Measurements from ENCODE around the gene OR4F15. TPM values are rescaled to one million over a fixed set of nuclear protein-coding genes. Genes with fewer than 3 reads are reported as not detected.

OR4F15 gene
- total and polyA plus RNA-seq, 2 donors (not counting 3 experiments of a cell fraction or from before 2014, with no cell fraction given): not detected

DNA sequence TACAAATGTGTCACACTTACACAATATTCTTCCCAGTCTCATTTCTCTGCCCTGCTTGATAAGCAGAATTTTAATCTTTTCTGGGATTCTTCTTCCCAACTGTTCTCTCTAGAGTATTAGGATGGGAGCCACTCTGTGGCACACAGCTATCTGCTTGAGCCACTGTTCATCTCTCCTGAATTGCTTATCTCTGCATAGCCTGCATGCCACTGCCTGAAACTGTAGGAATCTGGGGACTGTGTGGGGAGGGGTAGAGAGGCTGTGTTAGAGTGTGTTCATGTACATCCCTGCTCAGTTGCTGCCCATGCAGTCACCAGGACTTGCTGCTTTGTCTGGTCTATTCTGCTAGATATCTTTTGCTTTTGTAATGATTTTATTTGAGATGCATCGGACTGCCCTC is 11.0 kb upstream of the OR4F15 start:
- Histone ChIP-seq H4K20me1 (replicated peaks; ENCODE audit: control insufficient read depth, extremely low read depth, insufficient read depth, low read length) (no peaks in the 10 kb centered on the region), H3K27me3 (ENCODE audit: control insufficient read depth in 2 of 2, insufficient read depth in 2 of 2, low read length in 2 of 2) (no peaks in the 10 kb centered on the region), H3K4me3 (replicated peaks in 1 of 3; ENCODE audit: insufficient read depth in 1 of 3, low read depth in 1 of 3, low read length in 3 of 3) (no peak overlapping the region), H3K4me1 (ENCODE audit: control insufficient read depth, extremely low read depth, insufficient read depth, low read length) (no peaks in the 10 kb centered on the region), H3K4me2 (ENCODE audit: insufficient read depth, low read length) (no peak overlapping the region), H3K27ac (ENCODE audit: insufficient read depth, low read depth, low read length) (no peak overlapping the region), H3K9me3 (replicated peaks; ENCODE audit: control insufficient read depth, insufficient read depth, low read length) (no peaks in the 10 kb centered on the region), H3K79me2 (ENCODE audit: control insufficient read depth, insufficient read depth, low read length) (no peaks in the 10 kb centered on the region), H3K9ac (replicated peaks; ENCODE audit: extremely low read depth, insufficient read depth, low read length) (no peak overlapping the region), H3K9me1 (replicated peaks; ENCODE audit: control insufficient read depth, extremely low read depth, insufficient read depth, low read length) (no peaks in the 10 kb centered on the region), H3K36me3 (ENCODE audit: control insufficient read depth in 2 of 2, extremely low read depth in 1 of 2, insufficient read depth in 2 of 2, low read length in 2 of 2) (no peaks in the 10 kb centered on the region), H2AFZ (ENCODE audit: low read depth, low read length) (no peak overlapping the region)
- FAIRE-seq: no peak
- intact Hi-C loops (cut with micrococcal nuclease): no loop called here
- ChIA-PET CTCF (no interaction called here), POLR2A (no interaction called here)
- BruUV-seq (replicated peaks): no TSS peak
- dilution Hi-C loops (cut with MboI; ENCODE audit: extremely low pct_ligation_motif_present, low sequenced_read_pairs): no loop called here
- no peak for DNase-seq (ENCODE audit: low read depth, low spot score)
- TF ChIP-seq CTCF (IDR thresholded peaks at IDR 0.05; ENCODE audit: extremely low read depth in 1 of 2, insufficient read depth in 1 of 2, low read depth in 1 of 2, low read length in 2 of 2) (no peak), POLR2A (IDR thresholded peaks at IDR 0.05; ENCODE audit: low read depth, low read length) (no peak), GATA2 (IDR thresholded peaks at IDR 0.05; ENCODE audit: insufficient read depth, insufficient read length, low read depth, low read length) (no peak)

DNA sequence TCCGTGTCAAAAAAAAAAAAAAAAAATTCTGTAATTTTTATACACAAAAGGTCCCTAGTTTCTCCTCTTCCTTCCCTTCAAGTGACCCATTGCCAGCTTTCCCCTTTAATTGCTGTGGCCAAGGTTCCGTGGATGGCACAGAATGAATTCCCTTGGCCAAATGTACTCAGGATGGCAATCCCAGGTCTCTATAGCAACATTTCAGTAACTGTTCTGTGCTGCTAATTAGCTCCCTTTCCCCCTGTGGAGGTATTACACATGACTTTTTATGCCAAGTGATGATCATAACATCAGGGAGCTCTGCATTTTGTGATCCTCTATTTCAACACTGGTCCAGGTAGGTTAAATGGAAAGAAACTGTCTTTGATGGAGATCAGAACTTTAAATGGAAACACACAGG is 8.8 kb upstream of the OR4F15 start, which contains the start of gene OR4F6:
OR4F6 (plus strand) TSS at position 301 of the 400 bp plus-strand sequence. CDS start 2,211 bp downstream, outside the sequence.
- ChIA-PET POLR2A (no interaction called here), CTCF (no interaction called here)
- dilution Hi-C loops (cut with MboI; ENCODE audit: extremely low pct_ligation_motif_present, low sequenced_read_pairs): no loop called here
- FAIRE-seq (no peak), DNase-seq (ENCODE audit: low read depth, low spot score) (no peak)
- H3K79me2 ChIP-seq (ENCODE audit: control insufficient read depth, insufficient read depth, low read length): no peaks in the 10 kb centered on the region
- BruUV-seq (replicated peaks): no TSS peak
- TF ChIP-seq CTCF (IDR thresholded peaks at IDR 0.05; ENCODE audit: extremely low read depth in 1 of 2, insufficient read depth in 1 of 2, low read depth in 1 of 2, low read length in 2 of 2) (no peak), POLR2A (IDR thresholded peaks at IDR 0.05; ENCODE audit: low read depth, low read length) (no peak), EZH2 (IDR thresholded peaks at IDR 0.05; ENCODE audit: borderline replicate concordance, low read depth, low read length, severe bottlenecking) (no peak), MAX (IDR thresholded peaks at IDR 0.05; ENCODE audit: insufficient read depth, insufficient read length) (no peak), JUN (IDR thresholded peaks at IDR 0.05; ENCODE audit: borderline replicate concordance, insufficient read depth, insufficient read length, low read depth) (no peak), GATA2 (IDR thresholded peaks at IDR 0.05; ENCODE audit: insufficient read depth, insufficient read length, low read depth, low read length) (no peak)
- H3K27ac ChIP-seq (ENCODE audit: insufficient read depth, low read depth, low read length): no peak within 1 kb of the TSS
- no peak within 1 kb of the TSS for H2AFZ ChIP-seq (ENCODE audit: low read depth, low read length)
- no peaks in the 10 kb centered on the region for H3K36me3 ChIP-seq (ENCODE audit: control insufficient read depth in 2 of 2, extremely low read depth in 1 of 2, insufficient read depth in 2 of 2, low read length in 2 of 2)
- no peak within 1 kb of the TSS for H3K4me3 ChIP-seq (replicated peaks in 1 of 3; ENCODE audit: insufficient read depth in 1 of 3, low read depth in 1 of 3, low read length in 3 of 3)
- H4K20me1 ChIP-seq (replicated peaks; ENCODE audit: control insufficient read depth, extremely low read depth, insufficient read depth, low read length): no peaks in the 10 kb centered on the region
- H3K4me2 ChIP-seq (ENCODE audit: insufficient read depth, low read length): no peak within 1 kb of the TSS
- intact Hi-C loops (cut with micrococcal nuclease): no loop called here
- no peaks in the 10 kb centered on the region for H3K4me1 ChIP-seq (ENCODE audit: control insufficient read depth, extremely low read depth, insufficient read depth, low read length)
- no peaks in the 10 kb centered on the region for H3K27me3 ChIP-seq (ENCODE audit: control insufficient read depth in 2 of 2, insufficient read depth in 2 of 2, low read length in 2 of 2)
- no peak within 1 kb of the TSS for H3K9ac ChIP-seq (replicated peaks; ENCODE audit: extremely low read depth, insufficient read depth, low read length)
- H3K9me1 ChIP-seq (replicated peaks; ENCODE audit: control insufficient read depth, extremely low read depth, insufficient read depth, low read length): no peaks in the 10 kb centered on the region
- no peaks in the 10 kb centered on the region for H3K9me3 ChIP-seq (replicated peaks; ENCODE audit: control insufficient read depth, insufficient read depth, low read length)
